ENCODE data around the gene CCDC92B.
"Not testable (repeated sequence)": the region's sequence is repeated elsewhere in the genome, so short reads cannot be mapped to it uniquely, and the experiment has no call there.

CCDC92B gene

DNA sequence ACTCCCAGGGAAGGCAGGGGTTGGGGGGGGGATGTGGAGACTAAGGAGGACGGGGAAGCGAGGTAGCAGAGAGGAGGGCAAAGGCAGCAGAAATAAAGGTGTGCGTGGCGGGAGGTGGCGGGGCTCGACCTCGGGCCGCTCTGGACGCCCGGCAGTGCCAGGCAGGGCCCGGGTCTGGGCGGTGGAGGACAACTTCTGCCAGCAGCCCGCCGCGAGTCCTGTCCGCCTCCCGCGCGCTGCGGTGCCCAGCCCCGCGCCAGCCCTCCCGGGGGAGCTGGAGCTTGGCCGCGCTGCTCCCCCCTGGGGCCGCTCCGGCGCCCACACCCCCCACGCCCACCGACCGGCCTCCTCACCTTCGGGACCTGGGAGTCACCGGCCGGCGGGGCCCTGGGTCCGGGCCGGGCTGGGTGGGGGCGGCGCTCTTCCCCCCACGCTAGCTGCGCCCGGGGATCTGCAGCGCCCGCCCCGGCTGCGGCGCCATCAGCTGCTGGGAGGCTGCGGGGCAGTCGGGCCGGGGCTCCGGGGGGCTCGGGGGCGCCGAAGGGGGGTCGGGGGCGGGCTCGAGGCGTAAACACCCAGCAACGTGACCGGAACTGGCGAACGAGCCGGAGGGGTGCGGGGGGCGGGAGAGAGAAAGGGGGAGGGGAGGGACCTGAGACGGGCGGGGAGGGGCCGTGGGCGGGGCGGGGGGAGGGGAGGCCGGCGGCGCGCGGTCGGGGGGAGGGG, at the start of gene CCDC92B:
Gene CCDC92B (minus strand): TSS at position 595 of the 726 bp plus-strand sequence. CDS start 14,507 bp downstream, outside the sequence.
- no peak for DNase-seq (ENCODE audit: low spot score)

DNA sequence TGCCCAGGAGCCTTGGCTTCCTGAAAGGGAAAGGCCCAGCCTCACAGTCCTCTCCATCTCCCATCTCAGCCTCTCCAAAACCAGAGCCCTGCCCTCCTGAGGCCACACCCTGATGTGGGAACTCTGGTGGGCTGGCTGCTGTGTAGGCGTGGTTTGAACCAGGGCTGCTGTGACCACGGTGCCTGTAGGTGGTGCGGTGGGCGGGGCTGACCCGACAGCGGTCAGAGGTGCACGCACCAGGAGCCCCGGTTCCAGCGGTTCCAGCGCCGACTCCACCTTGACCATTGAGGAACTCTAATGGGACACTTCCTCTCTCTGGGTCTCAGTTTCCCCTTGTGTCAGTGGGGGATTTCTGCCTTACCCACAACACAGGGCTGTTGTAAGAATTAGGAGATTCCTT, 49.2 kb upstream of the CCDC92B start:
- no peak for DNase-seq (ENCODE audit: low spot score)

- DNase-seq (ENCODE audit: low spot score) = no peak
Observed at GRCh38 chr17:2798188-2798587, 48.7 kb upstream of the CCDC92B start.

DNA sequence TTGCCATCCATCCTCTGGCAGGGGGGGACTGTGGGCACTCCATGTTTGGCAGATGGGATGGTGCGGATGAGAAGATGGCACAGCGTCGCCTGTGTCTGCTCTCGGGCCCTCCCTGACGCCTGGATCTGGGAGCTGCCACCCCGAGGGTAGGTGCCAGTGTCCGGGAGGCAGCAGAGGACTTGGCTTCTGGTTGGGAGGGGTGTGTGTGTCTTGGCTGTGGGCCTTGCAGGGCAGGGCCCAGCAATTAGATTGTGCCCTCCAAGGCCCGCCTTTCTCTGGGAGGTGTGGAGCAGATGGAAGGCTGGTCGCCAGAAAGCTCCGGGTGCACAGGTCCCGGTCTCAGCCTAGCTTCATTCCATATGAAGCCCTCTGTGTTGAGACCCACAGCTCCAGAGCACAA, 48.2 kb upstream of the CCDC92B start:
- DNase-seq (ENCODE audit: low spot score) = no peak

- DNase-seq (ENCODE audit: low spot score) = no peak
Observed at GRCh38 chr17:2797226-2797625, 47.8 kb upstream of the CCDC92B start.

- DNase-seq (ENCODE audit: low spot score) = no peak
Observed at GRCh38 chr17:2796164-2797125, 47.0 kb upstream of the CCDC92B start, which contains the start of gene RAP1GAP2. Gene RAP1GAP2 (plus strand): TSS chr17:2796438. CDS start chr17:2796528, 90 bp downstream.

DNA sequence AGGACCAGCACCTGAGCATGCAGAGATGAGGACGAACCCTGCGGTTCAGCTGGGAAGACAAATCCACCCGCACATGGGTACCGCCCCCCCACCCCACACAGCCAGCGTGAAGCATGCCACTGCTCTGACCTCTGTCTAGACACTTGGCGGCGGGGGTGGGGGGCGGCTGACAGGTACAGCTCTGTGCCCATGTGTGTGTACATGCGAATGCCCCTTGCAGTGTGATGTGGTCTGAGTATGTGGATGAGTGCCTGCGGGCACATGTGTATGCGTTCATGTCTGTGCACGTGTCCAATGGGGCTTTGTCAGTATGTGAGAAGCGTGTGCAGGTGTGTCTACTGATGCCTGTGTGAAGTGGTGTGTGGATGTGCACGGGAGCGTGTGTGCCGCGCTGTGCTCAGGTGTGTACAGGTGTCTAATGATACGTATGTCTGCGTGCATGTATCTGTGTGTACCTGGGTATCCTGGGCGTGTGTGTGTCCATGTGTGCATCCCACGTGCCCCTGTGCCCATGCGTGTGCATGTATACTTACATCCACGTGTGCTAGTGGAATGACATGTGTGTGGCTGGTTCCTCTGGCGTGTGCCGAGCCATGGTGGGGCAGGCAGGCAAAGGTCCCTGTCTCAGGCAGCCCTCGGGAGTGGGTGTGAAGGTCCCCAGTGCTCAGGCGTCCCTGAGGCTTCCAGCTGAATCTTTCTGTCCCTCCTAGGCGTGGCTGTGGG, 46.1 kb upstream of the CCDC92B start:
- DNase-seq (ENCODE audit: low spot score) = no peak

DNA sequence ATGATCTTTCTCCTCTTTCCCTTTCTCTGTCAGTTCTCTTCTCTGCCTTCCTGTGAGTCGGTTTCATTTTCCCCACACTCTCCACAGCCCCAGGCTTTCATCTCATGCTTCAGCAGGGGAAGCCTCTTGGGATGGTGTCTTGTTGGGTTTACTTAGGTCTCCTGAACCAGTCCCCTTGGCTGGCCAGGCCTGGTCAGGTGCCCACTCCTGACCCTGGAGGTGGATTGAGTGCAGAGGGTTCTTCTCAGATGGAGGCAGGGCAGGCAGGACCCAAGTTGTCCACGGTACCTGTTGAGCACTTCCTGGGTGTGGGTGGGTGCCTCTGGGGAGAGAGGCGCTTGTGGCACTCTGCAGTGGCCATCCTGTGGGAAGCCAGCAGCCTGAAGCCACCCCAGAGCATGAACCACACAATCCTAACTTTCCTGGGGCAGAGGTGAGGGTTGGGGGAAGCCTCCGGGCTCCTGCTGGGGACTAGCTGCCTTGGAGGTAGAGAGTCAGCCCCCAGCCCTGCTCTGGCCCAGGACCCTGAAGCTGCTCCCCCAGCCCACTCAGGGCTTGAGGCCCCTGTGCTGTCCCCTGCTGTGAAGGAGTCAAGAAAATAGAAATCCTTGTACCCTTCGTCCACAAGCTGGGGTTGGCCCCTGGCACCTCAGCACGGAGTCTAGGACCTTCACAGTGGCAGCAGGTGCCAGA, 44.8 kb upstream of the CCDC92B start:
- DNase-seq (ENCODE audit: low spot score) = no peak

GRCh38 chr17:2792366-2793169, 43.1 kb upstream of the CCDC92B start:
- DNase-seq (ENCODE audit: low spot score) = no peak

GRCh38 chr17:2789700-2790099, 40.2 kb upstream of the CCDC92B start:
- DNase-seq (ENCODE audit: low spot score) = no peak

GRCh38 chr17:2786176-2786881, 36.9 kb upstream of the CCDC92B start:
- DNase-seq (ENCODE audit: low spot score) = peak; percentile 92

GRCh38 chr17:2785376-2785775, 35.9 kb upstream of the CCDC92B start:
- not testable (repeated sequence) for DNase-seq (ENCODE audit: low spot score)

GRCh38 chr17:2784864-2785263, 35.4 kb upstream of the CCDC92B start:
- DNase-seq (ENCODE audit: low spot score) = no peak

DNA sequence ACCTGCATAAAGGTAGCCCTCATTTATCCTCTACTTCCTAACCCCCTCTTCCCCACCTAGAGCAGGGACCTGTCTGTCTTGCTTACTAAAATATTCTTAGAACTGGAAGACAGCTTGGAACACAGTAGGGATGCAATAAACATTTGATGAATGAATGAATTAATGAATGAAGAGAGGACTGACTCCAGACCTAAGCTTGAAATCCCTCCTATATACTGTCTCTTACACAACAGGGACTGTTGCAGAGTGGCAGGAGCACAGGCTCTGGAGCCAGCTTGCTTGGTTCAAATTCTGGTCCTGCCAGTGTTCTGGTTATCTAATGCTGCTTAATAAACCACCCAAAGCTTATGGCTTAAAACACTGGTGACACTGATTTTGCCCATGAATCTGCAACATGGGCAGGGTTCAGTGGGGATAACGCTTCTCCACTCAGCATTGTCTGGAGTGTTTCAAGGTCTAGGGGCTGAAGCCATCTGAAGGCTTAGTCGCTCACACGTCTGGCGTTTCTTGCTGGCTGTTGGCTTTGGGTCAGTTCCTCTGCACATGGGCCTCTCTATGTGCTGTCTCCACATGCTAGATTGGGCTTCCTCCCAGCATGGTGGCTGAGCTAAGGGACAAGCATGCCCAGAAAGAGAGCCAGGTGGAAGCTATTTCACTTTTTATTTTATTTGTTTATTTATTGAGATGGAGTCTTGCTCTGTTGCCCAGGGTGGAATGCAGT, 34.0 kb upstream of the CCDC92B start:
- DNase-seq (ENCODE audit: low spot score) = no peak

DNA sequence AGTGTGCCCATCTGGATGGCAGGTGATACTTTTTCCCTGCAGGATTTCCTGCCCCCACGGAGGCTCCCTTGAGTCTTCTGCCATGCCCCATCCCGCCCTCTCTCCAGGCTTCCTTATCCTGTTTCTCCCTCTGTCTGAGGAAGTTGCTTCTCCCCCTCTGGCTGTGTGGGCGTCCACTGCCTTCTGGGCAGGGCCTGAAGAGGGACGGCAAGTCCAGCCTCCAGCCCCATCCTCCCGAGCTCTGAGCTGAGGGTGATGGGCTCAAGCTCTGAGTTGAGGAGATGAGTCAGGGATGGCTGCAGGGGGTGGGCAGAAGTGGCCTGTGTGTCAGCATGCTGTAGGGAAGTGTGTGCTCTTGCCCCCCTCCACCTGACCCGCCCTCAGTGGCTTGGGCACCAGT, 32.6 kb upstream of the CCDC92B start:
- DNase-seq (ENCODE audit: low spot score) = no peak

GRCh38 chr17:2781598-2781997, 32.1 kb upstream of the CCDC92B start:
- DNase-seq (ENCODE audit: low spot score) = not testable (repeated sequence)

GRCh38 chr17:2780931-2781454, 31.5 kb upstream of the CCDC92B start:
- DNase-seq (ENCODE audit: low spot score) = no peak

DNA sequence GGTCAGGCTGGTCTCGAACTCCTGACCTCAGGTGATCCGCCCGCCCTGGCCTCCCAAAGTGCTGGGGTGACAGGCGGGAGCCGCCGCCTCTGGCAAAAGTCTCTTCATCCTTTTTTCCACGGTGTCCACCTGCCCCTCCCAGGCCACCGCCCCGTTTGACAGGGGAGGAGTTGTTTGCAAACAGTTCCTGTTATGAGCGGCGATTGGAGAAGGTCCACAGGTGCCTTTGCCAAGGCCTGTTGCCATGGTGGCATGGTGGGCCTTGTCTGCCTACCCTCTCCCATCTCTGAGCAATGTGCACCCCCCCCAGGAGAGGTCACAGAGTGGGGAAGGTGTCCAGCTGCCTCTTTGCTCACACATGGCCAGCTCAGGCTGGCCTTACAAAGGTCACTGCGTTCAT, 30.8 kb upstream of the CCDC92B start:
- no peak for DNase-seq (ENCODE audit: low spot score)

GRCh38 chr17:2779545-2779944, 30.1 kb upstream of the CCDC92B start:
- DNase-seq (ENCODE audit: low spot score) = no peak
